A673 (cell line): ENCODE results near the gene CYP4B1. TPM values are rescaled to one million over a fixed set of nuclear protein-coding genes. Genes with fewer than 3 reads are reported as not detected.

ENCODE experiments used
- BruUV-seq: library from RNA; stranded (reverse); fragments of 400-500 nt; replicated peaks from 2 replicates; lab custom pipeline; 2021; lab: Mats Ljungman, UMichigan
- CTCF ChIA-PET: fragments of 300-600 bp; sonication (Branson Sonifier 250); formaldehyde crosslinking; loops from one replicate; lab custom pipeline; 2022; ENCODE audit warnings: antibody characterized with exemption; lab: Charles Lee
- POLR2A ChIA-PET: fragments of 300-600 bp; sonication (Branson Sonifier 250); formaldehyde crosslinking; loops from one replicate; lab custom pipeline; 2022; ENCODE audit warnings: antibody characterized with exemption; ENCODE audit not compliant: low non-redundant PET; lab: Charles Lee
- DNase-seq: peaks from one replicate; pipeline ENCODE4 v3.0.0-alpha.2; 2015; ENCODE audit warnings: low spot score
- H3K27ac ChIP-seq: fragments of 200-600 bp; sonication (generic); 2 replicates; pipeline ENCODE4 v1.5.1; 2016; ENCODE audit warnings: mixed run types, low read depth, mild to moderate bottlenecking, mixed read lengths, antibody characterized with exemption, low read length; ENCODE audit not compliant: poor library complexity, severe bottlenecking
- H3K27me3 ChIP-seq: fragments of 200-600 bp; sonication (generic); replicated peaks from 2 replicates; pipeline ENCODE4 v1.6.1; 2017; ENCODE audit warnings: mixed run types, low read depth, mild to moderate bottlenecking, mixed read lengths, antibody characterized with exemption, low read length; ENCODE audit not compliant: insufficient read depth, poor library complexity
- H3K36me3 ChIP-seq: fragments of 200-600 bp; sonication (generic); 2 replicates; pipeline ENCODE4 v1.6.1; 2016; ENCODE audit warnings: mixed run types, mild to moderate bottlenecking, mixed read lengths, antibody characterized with exemption, low read length; ENCODE audit not compliant: insufficient read depth, poor library complexity, severe bottlenecking
- H3K4me1 ChIP-seq: fragments of 200-600 bp; sonication (generic); 2 replicates; pipeline ENCODE4 v1.6.1; 2017; ENCODE audit warnings: mixed run types, mild to moderate bottlenecking, mixed read lengths, antibody characterized with exemption, low read length; ENCODE audit not compliant: insufficient read depth, poor library complexity, severe bottlenecking
- H3K4me3 ChIP-seq: fragments of 200-600 bp; sonication (generic); 2 replicates; pipeline ENCODE4 v1.5.1; 2016; ENCODE audit warnings: low read depth, mixed run types, mild to moderate bottlenecking, mixed read lengths, low read length; ENCODE audit not compliant: poor library complexity, severe bottlenecking
- H3K9me3 ChIP-seq: fragments of 200-600 bp; sonication (generic); 2 replicates; pipeline ENCODE4 v1.6.1; 2016; ENCODE audit warnings: mixed run types, low read depth, mild to moderate bottlenecking, mixed read lengths, antibody characterized with exemption, low read length; ENCODE audit not compliant: poor library complexity, severe bottlenecking
- EZH2 ChIP-seq: fragments of 200-600 bp; sonication (generic); IDR thresholded peaks from 2 replicates; pipeline ENCODE4 v1.6.1; 2017; ENCODE audit warnings: borderline replicate concordance, low read depth, mild to moderate bottlenecking, mixed read lengths, antibody characterized with exemption, low read length; ENCODE audit not compliant: poor library complexity, severe bottlenecking
- intact Hi-C: fragments of 100-400 bp; cut with micrococcal nuclease; formaldehyde crosslinking; loops from one replicate; pipeline ENCODE4 v1.10.0; 2022; ENCODE audit not compliant: unreplicated experiment
- total RNA-seq: library from RNA; stranded (reverse); gene quantifications from 2 replicates; pipeline ENCODE4 v1.2.3, GENCODE V29; 2021
- TF ChIP-seq, protein P1 (sequence below): fragments of 300-800, 200-600 bp; sonication (generic); conservative IDR thresholded peaks from 2 replicates; pipeline ENCODE4 v1.5.1; 2017; ENCODE audit warnings: low read depth, mild to moderate bottlenecking, antibody characterized with exemption, low read length, moderate library complexity, mixed read lengths

Gene CYP4B1
- total RNA-seq, 1 experiment from 2014 or later: not detected

DNA sequence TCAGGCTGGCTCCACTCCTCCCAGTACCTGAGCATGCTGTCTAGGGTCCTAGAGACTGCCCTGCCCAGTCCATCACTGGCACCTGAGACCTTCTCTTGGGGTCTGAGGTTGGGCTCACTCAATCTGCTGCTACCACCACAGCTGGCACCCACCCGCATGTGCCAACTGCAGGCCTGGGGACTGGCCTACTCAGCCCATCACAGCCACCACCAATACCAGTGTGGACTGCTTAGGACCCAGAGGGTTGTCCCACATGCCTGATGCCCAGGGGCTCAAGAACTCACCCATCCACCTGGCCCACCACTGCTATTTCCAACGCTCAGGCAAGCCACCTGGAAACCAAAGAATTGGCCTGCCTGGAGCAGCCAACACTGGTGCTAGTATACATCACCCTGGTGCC lies 63.5 kb downstream of the CYP4B1 start:
- no peaks in the 10 kb centered on the region for H3K9me3 ChIP-seq
- no peak for TF ChIP-seq EZH2
- TF ChIP-seq, protein P1, sequence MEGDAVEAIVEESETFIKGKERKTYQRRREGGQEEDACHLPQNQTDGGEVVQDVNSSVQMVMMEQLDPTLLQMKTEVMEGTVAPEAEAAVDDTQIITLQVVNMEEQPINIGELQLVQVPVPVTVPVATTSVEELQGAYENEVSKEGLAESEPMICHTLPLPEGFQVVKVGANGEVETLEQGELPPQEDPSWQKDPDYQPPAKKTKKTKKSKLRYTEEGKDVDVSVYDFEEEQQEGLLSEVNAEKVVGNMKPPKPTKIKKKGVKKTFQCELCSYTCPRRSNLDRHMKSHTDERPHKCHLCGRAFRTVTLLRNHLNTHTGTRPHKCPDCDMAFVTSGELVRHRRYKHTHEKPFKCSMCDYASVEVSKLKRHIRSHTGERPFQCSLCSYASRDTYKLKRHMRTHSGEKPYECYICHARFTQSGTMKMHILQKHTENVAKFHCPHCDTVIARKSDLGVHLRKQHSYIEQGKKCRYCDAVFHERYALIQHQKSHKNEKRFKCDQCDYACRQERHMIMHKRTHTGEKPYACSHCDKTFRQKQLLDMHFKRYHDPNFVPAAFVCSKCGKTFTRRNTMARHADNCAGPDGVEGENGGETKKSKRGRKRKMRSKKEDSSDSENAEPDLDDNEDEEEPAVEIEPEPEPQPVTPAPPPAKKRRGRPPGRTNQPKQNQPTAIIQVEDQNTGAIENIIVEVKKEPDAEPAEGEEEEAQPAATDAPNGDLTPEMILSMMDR: no peak
- no TSS peak for BruUV-seq
- H3K4me3 ChIP-seq: no peak overlapping the region
- intact Hi-C loops: loop anchor here (10.0 kb wide), 1 partner anchor 312 kb away; no protein-coding TSS in a partner anchor
- no peaks in the 10 kb centered on the region for H3K4me1 ChIP-seq
- no peak for DNase-seq
- ChIA-PET POLR2A (no interaction called here), CTCF (no interaction called here)
- no peaks in the 10 kb centered on the region for H3K36me3 ChIP-seq
- H3K27me3 ChIP-seq: peaks cover 33% of the 10 kb centered on the region
- no peak overlapping the region for H3K27ac ChIP-seq

Other genes with a start within 250 kb of the CYP4B1 start
- not detected in 2 replicates for gene KNCN, start 247.4 kb upstream of the CYP4B1 start, total RNA-seq
- gene MKNK1, start 194.8 kb upstream of the CYP4B1 start, total RNA-seq: 22.7 and 32.0 TPM in 2 replicates
- 2.5 and 3.7 TPM in 2 replicates for gene MOB3C, start 182.2 kb upstream of the CYP4B1 start, total RNA-seq
- 41.7 and 51.9 TPM in 2 replicates for gene ATPAF1, start 130.7 kb upstream of the CYP4B1 start, total RNA-seq
- not detected in 2 replicates for gene TEX38, start 127.2 kb upstream of the CYP4B1 start, total RNA-seq
- 38.6 and 39.8 TPM in 2 replicates for gene EFCAB14, start 79.9 kb upstream of the CYP4B1 start, total RNA-seq
- gene CYP4A11, start 142.4 kb downstream of the CYP4B1 start, total RNA-seq: not detected in 2 replicates
- gene CYP4X1, start 224.6 kb downstream of the CYP4B1 start, total RNA-seq: not detected in 2 replicates